SK-N-DZ (cell line): ENCODE measurements around the gene VSIG1. TPM values are rescaled to one million over a fixed set of nuclear protein-coding genes. Genes with fewer than 3 reads are reported as not detected.

Experiments used
- DNase-seq: peaks from one replicate; pipeline ENCODE4 v3.0.0-alpha.2; 2015; ENCODE audit warnings: low spot score
- polyA plus RNA-seq, 2 experiments: library from polyadenylated mRNA; depleted of rRNA; stranded (reverse); fragments of >200 nt; gene quantifications; 2 replicates each; pipeline ENCODE4 v1.2.3, GENCODE V29; 2014

The VSIG1 gene
- not detected in 2 replicates for polyA plus RNA-seq (2014; cell fraction: cytosol; rRNA removed)
- not detected in 2 replicates for polyA plus RNA-seq (2014; cell fraction: nucleus; rRNA removed)

DNA sequence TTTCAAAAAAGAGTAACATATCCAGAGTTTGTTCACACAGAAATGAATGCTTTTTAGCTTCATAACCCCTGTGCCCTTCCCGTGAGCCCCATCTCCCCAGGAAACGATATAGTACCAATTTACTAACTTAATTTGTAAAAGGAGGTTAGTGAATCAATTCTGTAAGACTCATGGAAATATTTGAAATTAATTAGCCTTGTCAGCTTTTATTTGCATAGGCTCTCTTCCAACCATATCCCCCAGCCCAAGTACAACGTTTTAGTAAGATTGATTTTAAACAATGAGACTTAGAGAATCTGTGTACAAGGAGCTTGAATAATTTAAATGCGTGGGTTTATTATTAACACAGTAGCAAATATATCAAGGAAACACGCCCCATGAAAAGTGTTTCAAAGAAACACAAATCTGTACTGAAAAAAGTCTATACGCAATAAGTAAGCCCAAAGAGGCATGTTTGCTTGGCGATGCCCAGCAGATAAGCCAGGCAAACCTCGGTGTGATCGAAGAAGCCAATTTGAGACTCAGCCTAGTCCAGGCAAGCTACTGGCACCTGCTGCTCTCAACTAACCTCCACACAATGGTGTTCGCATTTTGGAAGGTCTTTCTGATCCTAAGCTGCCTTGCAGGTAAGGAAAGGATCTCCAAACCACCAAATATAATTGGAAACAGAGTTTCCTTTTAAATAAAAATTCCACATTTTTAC lies at the start of gene VSIG1:
TSS of gene VSIG1 (plus strand) at position 512 of the 703 bp plus-strand sequence. CDS start at position 578, 66 bp downstream.
- no peak for DNase-seq

DNA sequence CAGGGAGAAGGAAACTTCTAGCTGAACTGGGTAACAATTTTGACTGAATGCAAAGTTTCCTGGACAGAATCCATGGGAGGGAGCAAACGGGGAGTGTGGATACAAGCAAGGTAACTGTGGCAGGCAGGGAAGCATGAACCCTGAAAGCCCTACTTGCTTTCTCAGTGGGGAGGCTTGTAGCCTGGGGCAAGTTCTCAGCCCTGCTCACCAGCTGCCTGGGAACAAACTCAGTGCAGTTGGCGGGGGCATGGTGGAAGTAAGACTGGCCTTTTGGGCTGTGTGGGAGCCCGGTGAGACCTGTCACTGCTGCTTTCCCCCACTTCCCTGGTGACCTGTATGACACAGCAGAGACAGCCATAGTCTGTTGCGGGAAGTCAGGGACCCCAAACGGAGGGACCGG lies 48.7 kb upstream of the VSIG1 start:
- no peak for DNase-seq

DNA sequence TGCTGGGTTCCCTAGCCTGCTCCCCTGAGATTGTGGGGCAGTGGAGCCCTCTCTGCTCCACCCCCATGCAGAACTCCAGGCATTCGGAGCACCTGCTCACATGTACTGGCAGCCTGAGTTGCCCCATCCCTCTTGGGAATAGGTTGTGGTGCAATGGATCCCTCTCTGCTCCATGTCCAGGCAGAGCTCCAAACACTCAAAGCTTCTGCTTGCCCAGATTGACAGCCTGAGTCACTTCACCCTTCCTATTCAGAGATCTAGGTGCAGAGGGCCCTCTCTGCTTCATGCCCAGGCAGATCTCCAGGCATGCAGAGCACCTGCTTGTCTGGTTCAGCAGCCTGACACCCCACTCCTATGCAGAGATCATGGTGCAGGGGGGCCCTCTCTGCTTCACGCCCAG lies 44.1 kb upstream of the VSIG1 start:
- no peak for DNase-seq

DNA sequence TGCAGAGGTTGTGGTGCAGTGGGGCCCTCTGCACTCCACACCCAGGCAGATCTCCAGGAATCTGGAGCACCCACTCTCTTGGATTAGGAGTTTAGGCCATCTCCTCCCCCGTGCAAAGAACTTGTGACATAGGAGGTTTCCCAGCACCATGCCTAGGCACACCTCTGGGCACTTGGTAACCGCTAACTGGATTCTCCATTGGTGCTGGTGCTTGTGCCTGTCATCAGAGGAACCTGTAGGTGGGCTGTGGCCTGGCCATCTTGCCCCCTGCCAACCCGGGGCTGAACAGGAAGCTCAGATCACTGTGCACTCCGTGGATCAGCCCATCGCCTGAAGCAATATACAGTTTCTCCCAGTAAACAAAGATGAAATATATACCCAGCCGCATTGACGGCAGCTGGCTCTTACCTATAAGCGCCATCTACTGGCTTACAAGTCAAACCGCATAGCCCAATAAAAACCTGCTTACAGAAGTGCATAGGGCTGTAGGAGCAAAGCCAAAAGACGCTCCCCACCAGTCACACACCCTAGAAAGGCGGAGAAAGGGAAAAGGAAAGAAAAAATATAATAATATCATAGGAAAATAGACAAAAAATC lies 43.5 kb upstream of the VSIG1 start:
- DNase-seq: peak; percentile 12

DNA sequence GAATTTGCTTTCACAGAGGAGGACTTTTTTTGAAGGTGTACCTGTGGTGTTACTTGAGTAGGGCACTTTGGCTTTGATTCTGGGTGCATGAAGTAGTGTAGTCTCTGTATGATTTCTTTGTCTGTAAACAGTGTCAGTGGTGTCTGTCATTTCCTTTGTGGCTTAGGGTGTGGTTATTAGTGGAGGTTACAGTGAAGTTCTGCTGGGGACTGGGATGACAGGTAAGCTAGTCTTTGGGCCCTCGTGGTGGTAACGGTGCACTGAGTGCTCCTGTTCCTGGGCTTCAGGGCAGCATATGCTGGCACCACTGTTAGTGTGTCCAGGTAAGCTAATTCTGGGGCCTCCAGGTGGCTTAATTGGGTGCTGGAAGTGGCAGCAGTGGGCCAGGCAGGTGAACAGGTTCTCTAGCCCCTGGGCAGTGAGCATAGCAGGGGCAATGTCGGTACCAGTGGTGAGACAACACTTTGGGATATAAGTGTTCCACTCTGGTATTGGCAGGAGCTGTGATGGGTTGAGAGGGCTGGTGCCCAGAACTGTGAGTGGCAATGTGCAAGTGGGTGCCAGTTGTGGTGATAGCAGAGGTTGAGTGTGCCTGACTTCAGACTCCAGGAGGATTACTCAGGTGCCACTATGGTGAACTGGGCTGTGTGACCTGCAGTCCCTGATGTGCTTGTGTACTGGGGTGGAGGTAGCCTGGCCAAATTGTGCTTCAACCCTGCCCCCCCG lies 26.0 kb upstream of the VSIG1 start:
- DNase-seq: no peak

DNA sequence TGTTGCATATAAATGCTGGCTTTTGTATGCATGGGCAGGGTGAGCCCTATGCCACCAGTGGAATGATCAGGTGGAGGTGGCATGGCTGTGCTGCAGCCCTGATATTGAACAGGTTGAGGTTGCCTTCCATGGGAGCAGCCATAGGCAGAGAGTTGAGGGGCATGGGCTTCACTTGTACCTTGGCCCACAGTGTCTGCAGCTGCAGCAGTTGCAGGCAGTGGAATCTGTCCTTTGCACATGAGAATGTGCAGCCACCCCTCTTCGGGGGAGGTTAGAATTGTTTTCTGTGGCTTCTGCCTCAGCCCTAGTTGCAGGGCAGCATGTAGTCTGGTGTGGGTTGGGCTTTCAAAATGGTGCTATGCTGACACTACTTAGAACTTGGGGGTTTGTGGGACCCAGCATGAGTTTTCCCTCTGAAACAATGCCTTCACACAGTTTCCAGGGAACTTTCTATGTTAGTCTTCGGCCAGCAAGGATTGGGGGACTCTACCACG lies 25.4 kb upstream of the VSIG1 start:
- no peak for DNase-seq

DNA sequence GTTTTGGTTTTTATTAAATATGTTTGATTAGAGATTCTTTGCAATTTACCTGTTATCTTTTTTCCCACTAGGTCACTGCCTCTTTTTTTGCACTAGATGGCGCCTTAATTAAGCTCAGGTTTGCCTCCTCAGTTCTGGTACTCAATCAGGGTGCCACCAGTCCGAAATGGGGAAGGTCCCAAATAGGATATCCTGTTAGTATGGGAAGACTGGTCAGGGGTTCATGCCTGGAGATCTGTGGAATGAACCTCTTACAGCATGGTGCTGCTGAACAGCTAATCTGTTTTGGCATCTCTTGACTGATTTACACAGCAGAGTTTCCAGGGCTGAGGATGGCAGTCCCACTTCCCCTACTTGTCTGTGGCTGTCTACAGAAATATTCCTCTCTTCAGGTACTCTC lies 24.2 kb upstream of the VSIG1 start:
- DNase-seq: no peak

DNA sequence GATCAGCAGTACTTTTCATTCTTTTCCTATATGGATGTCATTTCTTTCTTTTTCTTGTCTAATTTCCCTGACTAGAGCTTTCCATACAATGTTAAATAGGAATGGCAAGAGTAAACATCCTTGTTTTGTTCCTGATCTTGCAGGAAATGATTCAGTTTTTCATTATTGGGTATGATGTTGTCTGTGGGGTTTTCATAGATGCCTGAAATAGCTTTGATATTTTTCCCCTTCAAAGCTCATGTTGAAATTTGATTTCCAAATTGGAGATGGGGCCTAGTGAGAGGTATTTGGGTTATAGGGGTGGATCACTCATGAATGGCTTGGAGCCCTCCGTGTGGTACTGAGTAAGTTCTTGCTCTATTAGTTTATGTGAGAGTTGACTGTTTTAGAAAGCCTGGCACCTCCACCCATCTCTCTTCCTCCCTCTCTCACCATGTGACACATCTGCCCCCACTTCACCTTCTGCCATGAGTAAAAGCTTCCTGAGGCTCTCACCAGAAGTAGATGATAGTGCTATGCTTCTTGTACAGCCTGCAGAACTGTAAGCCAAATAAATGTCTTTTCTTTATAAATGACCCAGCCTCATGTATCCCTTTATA lies 22.3 kb upstream of the VSIG1 start:
- no peak for DNase-seq

DNA sequence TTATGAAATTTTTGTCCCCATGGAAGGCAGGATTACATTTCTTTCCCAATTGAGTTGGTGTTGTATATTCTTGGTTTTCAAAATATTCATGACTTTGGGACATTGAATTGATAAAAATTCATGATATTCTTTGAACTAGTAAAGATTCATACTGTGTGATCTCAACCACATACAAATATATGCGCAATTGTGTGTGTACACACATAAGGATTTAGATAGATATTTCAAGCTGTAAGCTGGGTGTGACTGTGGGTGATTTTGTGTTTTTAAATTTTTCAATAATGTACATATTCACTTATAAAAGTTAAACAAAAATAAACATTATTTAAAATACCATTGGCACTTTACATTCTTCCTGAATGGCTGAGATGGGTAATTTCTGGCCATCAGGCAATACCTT lies 19.5 kb upstream of the VSIG1 start:
- no peak for DNase-seq

DNA sequence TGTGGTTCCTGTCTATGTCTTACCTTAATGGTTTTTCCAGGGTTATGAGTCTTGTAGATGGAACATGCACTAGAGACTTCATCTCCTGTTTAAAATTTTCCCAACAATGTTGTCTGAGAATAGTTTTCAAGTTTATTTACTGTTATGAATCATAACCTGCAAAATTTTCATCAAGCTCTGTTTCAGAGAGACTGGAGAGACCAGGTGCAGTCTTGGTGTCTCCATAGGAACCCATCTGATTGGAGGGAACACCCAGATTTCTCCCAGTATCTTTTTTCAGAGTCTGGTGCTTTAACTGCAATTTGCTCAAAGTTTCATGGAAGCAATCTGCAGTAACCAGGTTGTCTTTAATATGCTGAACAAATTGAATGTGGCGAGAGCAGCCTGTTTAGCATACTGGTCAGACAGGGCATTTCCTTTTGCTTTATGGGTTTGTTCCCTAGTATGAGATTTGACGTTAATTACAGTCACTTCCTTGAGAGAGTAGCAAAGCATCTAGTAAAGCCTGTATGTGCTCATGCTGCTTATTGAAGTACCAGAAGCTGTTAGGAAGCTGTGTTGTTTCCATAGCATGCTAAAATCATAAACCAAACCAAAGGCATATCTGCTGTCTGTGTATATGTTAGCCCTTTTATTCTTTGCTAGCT lies 18.8 kb upstream of the VSIG1 start:
- DNase-seq: no peak

DNA sequence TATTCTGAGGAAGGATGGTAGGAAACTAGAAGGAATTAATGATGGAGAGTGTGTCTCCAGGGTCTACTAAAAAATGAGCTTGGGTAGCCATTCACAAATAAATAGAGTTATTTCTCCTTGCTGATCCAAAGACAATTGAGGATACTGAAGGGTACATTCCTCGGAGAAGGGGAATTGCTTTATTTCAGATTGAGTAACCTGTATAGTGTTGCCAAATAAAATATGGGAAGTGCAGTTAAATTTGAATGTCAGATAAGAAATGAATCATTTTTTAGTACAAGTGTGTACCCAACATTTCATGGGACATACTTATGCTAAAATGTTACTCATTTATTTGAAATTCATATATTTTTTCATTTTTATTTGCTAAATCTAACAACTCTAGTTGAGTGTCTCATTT lies 16.0 kb upstream of the VSIG1 start:
- no peak for DNase-seq

DNA sequence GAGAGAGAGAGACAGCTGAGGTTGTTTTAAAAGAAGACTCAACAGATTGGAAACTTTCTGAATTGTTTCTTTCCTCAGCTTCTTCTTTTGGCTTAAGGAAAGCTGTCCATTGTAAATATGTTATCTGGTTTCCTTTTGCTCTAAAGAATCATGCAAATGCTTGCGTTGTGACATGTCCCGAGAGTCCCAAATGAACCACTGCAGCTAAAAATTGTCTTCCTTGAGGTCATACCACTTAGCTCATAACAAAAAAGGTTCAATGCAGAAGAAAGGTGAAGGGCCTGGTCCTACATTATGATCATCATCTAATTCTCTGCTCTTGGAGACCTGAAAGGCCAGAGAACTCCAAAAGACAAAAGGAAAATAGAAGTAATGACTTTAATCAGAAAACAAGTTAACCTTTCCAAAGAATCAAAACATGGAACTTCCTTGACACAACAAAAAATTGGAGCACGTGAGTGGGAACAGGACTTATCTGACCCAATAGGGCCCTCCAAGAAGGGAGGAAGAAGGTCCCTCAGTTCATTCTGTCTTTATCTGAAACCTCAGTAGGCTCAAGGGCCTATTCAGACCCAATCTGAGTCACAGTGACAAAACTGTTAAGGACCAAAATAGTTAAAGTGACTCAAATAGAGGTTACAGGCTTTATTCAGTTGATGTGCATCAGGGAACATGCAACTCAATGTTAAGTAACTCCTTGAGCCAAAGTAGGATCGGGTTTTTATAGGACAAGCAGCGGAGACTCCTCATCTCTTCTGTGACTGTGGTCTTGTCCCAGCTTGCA lies 14.7 kb upstream of the VSIG1 start:
- DNase-seq: no peak

DNA sequence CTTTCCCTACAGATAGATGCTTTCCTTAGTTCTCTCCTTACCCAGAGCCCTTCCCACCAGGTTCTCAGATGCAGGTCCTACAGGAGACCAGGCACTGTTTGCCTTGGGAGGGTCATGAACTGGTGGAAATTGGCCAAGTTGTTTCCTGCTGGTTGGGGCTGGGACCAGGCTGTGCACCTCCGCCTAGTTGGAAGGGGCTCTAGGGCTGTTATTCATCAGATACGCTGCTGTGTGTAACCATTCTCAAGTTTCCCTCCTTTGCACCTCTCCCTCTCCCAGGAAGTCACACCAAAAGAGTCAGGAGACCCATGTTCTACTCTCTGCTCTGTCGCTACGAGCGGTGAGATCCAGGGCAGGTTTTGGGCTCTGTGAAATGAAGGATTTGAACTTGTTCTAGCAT lies 11.9 kb upstream of the VSIG1 start:
- no peak for DNase-seq

DNA sequence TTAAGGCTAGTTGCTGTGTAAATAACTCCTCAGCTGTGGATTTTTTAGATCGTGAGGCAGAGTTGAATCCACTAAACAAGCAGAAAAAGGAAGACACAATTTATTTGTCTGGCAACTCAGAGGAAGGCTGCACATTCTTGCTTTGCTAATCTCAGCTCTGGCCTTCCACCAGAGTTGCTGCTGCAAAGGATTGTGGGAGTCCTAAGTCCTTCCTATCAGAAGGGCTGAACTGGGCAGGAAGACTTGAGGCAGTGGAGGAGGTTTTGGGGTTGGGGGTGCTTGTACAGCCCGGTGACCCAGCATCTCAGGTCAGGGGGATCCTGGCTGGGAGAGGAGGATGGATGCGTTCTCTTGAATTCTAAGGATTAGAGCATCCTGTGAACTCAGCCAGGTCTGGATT lies 11.0 kb upstream of the VSIG1 start:
- no peak for DNase-seq

DNA sequence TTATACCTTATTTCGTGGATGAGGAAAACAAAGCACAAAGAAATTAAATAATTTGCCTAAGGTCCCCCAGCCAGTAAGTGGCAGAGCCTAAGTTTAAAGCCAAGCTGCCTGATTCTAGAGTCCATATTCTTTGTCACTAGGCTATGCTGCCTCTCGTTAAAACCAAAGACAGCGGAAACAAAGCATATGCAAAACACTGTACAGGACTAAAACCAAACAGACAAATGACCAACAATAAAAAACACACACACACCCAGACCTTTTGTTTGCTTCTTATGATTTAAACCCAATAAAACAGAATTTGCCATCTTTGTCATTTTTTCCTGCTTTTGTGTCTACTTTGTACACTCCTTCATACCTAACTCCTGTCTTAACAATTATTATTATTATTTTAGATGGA lies 10.1 kb upstream of the VSIG1 start:
- no peak for DNase-seq

DNA sequence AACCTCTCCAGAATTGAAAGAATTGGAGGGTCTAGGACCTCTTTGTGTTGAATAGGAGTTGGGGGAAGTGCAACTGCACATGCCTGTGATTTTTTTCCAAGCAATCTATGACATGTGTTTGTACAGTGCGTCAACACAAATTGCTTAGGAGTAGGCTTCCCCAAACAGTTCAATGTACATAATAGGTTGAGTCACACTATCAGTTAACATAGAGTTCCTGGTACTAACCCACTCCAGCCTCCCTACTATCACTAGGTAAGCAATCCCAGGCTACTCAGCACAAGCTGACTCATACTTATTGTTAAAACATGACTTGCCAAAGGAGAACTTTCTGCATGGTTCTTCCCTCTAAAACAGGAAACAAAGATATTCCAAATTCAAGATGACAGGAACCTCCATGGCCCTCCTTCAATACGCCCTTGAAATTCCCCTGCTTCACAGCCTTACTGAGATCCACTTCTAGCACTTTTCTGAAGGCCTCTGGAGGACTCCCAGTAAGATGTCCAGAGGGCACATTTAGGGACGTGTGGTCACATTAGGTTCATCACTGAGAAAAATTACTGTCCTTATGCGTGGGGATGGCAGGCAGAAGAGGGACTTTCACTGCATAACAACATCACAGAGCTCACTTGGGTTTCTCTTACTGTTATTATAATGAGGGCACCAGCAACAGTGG lies 8.4 kb upstream of the VSIG1 start:
- DNase-seq: no peak

DNA sequence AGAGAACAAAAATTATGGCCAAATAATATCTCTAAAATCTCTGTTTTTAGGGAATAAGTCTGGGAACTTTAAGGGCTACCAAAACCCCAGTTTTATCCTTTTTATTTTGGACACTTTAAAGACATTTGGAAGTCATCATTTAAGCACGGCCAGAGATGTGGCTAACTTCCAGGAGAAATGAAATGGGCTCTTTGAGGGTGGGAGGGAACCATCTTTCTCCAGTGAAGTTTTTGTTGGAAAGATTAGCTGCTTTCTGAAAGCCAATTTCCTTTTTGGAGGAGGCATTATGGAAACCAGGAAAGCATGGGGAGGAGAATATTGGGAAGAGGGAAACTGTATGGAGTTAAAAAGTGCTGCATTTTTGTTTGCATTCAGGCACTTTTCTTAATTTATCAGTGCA lies 4.8 kb downstream of the VSIG1 start:
- DNase-seq: no peak

DNA sequence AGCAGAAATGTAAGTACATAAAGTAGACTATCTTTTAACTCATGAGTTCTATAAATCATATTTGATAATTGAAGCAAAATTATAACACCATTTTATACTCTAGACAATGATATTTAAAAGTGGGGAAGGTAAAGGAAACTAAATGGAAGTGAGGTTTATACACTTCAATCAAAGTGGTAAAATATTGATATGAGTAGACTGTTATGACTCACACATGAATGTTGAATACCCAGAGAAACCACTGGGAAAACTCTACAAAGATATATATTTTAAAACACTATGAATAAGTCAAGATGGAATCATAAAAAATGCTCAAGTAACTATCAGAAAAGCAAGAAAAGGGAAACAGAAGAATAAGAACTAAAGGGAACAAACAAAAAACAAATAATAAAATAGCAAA lies 8.4 kb downstream of the VSIG1 start:
- no peak for DNase-seq

DNA sequence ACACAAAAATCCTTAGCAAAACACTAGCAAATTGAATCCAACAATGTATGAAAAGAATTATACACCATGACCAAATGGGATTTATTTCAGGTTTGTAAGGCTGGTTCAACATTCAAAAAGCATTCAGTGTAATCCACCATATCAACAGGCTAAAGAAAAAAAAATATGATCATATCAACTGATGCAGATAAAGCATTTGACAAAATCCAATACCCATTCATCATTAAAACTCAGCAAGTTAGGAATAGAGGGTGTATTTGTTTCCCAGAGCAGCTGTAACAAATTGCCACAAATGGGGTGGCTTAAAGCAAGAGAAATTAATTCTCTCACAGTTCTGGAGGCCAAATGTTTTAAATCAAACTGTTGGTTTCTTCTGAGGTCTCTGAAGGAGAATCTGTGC lies 10.7 kb downstream of the VSIG1 start:
- no peak for DNase-seq

DNA sequence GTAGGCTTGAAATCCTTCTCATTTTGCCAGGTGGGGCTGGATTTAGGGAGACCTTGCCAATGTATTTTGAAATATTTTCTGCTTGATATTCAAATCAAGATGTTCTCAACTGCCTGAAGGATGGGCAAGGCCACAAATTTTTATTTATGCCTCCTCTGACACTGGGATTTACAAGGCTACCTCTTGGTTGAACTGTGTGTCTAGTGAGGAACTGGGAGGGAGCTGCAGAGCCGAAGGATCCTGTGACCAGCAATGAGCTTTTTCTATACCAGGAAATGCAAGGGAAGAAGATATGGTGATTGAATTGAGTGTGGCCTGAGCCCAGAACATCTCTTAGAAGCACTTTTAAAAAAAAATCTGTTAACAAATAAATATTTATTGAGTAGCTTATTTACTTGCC lies 14.9 kb downstream of the VSIG1 start:
- no peak for DNase-seq
